Measurements from ENCODE around the gene COG7.

DNA sequence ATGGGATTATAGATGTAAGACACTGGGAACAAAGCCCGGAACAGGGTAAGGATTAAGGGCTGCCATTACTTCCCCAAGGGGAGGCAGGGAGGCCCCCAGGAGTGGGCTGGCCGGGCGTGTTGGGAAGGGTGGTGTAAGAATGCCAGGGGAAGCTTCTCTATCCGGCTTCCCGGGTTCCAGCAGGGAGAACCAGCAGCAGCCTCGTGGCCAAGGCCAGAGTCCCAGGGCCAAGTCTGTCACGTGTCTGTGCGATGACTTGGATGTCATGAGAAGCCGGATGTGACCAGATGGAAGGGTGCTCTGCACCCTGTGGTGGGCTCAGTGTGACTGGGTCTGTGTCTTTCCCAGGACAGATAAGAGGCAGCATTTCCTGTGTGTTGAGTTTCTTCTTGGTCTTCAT is 98.7 kb downstream of the COG7 start:
- TF ChIP-seq EZH2 (IDR thresholded peaks at IDR 0.05): no peak
- TF ChIP-seq ELF1 (IDR thresholded peaks at IDR 0.05; ENCODE audit: borderline replicate concordance, low read depth): no peak
- no peak for TF ChIP-seq POLR2A (IDR thresholded peaks at IDR 0.05; ENCODE audit: borderline replicate concordance, extremely low read depth, insufficient read depth, insufficient read length)
- no peak for TF ChIP-seq SIN3A (IDR thresholded peaks at IDR 0.05; ENCODE audit: low read depth)
- no peak for TF ChIP-seq EGR1 (IDR thresholded peaks at IDR 0.05; ENCODE audit: low read depth)
- no peak for TF ChIP-seq CTCF (IDR thresholded peaks at IDR 0.05 in 2 of 3, conservative IDR thresholded peaks at IDR 0.05 in 1 of 3; ENCODE audit: borderline replicate concordance in 1 of 3, insufficient read depth in 1 of 3, low read depth in 2 of 3, low read length in 2 of 3)
- no peak for TF ChIP-seq SP1 (IDR thresholded peaks at IDR 0.05; ENCODE audit: low read depth)
- TF ChIP-seq, protein P1, sequence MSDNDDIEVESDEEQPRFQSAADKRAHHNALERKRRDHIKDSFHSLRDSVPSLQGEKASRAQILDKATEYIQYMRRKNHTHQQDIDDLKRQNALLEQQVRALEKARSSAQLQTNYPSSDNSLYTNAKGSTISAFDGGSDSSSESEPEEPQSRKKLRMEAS (IDR thresholded peaks at IDR 0.05): no peak
- no peak for TF ChIP-seq EZH2phosphoT487 (IDR thresholded peaks at IDR 0.05; ENCODE audit: borderline replicate concordance)
- TF ChIP-seq CEBPB (IDR thresholded peaks at IDR 0.05; ENCODE audit: low read depth): no peak
- TF ChIP-seq TCF7L2 (IDR thresholded peaks at IDR 0.05; ENCODE audit: borderline replicate concordance, extremely low read depth, insufficient read depth, insufficient read length): no peak
- TF ChIP-seq POLR2AphosphoS5 (IDR thresholded peaks at IDR 0.05; ENCODE audit: low read depth, low read length): no peak

All from HCT116 (cell line).